ENCODE results near the gene GRM6.

The GRM6 gene

DNA sequence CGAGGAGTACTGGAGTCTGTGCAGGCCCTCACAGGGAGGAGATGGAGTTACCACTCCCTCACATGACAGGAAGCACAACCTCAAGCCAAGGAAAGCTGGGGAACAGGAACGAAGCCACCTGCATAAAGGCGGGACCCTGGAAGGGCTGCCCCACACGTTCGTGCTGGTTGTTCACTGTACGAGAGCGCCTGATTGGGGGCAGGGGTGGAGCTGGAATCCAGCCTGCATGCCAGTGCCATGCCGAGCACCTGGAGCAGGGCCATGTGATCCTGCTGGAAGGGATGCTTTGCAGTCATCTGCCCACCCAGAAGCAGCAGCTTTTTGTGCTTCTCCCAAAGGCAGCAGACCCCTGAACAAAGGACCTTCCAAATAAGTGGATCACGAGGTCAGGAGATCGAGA lies 11.4 kb downstream of the GRM6 start:
- DNase-seq, result no peak

DNA sequence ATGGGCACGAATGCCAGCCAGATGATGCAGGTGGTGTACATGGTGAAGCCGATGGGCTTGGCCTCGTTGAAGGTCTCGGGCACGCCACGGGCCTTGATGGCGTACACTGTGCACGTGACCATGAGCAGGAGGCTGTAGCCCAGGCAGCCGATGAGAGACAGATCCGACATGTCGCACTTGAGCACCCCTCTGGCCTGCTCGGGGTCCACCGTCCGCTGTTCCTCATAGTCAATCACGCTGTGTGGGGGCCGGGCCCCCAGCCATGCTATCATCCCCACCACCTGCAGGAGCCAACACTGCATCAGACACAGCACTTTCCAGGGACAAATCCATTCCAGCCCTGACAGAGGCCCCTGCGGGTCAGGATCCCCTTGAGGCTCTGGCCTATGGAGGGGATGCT lies 12.2 kb downstream of the GRM6 start:
- no peak for DNase-seq

DNA sequence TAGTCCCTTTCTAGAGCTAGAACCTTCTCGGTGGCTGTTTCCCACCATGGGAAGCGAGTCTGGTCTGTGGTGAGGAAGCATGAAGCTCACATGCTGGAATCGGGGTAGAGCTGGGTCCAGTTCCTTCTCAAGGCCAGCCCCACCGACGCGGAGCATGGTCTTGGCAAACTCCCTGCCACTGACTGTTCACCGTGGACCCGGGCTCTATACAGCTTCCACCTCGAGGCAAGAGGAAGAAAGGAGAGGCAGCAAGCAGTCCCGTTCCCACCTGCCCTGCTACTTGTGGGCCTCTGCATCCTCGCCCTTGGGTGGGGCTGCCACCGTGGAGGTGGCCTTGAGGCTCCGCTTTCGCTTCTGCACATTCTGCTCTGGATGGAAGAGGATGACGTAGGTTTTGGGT lies 13.7 kb downstream of the GRM6 start:
- no peak for DNase-seq

DNA sequence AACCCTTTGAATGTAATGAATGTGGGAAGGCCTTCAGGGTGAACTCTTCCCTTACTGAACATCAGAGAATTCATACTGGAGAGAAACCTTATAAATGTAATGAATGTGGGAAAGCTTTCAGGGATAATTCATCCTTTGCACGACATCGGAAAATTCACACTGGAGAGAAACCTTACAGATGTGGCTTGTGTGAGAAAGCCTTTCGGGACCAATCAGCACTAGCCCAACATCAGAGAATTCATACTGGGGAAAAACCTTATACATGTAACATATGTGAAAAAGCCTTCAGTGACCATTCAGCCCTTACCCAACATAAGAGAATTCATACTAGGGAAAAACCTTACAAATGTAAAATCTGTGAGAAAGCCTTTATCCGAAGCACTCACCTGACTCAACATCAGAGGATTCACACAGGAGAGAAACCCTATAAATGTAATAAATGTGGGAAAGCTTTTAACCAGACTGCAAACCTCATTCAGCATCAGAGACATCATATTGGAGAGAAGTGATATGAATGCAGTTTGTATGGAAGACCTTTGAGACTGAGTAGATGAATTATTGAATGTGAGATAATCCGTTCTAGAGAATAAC lies 29.6 kb downstream of the GRM6 start:
- no peak for DNase-seq

DNA sequence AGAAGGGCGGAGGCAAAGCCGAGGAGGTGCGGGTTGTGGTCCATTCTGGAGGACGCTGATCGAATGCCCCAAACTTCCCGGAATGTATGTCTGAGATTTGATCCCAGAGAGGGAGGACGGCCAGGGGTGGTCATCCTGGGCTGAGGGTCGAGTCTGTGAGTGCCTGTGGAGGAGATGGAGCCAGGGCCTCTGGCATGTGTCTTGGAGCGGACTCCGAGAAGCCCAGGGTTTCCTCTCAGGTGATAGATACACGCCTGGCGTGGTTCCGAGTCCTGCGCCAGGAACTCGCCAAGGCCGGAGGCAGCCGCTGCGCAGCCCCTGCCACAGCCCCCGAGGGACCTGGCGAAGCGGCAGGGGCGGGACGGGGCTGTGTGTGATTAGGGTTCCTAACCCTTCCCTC lies 53.8 kb downstream of the GRM6 start:
- DNase-seq, result no peak

DNA sequence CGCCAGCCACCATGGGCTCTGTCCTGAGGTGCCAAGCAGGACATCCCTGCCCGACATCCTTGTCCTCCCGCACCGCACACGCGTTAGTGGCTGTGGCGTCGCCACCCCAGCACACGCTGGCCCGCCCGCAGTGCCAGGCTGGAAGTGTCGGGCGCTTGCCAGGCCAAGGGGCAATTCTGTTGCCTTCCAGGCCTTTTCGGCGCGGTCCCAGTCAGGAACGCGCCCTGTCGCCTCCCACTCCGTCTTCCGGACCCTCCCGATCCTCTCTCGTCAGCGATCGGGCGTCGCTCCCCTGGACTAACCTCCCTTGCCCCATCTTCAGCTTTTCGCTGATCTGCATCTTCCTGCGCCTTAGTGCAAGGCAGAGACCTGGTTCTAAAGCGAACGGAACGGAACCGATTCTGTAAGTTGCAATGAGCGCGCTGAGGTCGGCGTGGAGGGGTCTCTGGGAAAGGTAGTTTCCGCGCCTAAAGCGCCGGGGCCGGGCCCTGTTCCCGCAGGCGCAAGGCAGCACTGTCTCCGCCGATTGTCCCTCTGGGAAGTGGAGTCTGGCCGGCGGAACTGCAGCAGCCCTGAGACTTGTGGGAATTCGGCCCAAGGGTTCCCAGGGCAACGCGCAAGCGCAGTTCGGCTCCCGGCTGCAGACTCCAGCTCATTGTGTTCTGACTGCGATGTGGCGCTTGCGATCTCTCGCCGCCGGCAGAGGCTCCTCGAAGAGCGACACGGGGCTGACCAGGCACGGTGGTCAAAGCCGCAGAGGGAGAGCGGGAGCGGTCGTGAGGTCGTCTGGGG lies 54.4 kb downstream of the GRM6 start, which contains the start of gene ZNF454:
ZNF454 (plus strand) TSS at position 630 of the 792 bp plus-strand sequence. CDS start 1,594 bp downstream, outside the sequence.
- peak; percentile 39 for DNase-seq

DNA sequence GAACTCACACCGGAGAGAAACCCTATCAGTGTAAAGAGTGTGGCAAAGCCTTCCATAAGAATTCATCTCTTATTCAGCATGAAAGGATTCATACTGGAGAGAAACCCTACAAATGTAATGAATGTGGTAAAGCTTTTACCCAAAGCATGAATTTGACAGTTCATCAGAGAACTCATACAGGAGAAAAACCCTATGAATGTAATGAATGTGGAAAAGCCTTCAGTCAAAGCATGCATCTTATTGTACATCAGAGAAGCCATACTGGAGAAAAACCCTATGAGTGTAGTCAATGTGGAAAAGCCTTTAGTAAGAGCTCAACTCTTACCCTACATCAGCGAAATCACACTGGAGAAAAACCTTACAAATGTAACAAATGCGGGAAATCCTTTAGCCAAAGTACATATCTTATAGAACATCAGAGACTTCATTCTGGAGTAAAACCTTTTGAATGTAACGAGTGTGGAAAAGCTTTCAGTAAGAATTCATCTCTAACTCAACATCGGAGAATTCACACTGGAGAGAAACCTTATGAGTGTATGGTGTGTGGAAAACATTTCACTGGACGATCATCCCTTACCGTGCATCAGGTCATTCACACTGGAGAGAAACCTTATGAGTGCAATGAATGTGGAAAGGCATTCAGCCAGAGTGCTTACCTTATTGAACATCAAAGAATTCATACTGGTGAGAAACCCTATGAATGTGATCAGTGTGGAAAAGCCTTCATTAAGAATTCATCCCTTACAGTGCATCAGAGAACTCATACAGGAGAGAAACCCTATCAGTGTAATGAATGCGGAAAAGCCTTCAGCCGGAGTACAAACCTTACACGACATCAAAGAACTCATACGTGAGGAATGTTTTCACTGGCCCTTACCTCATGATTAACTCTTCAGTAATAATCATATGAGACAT lies 63.0 kb downstream of the GRM6 start:
- DNase-seq, result no peak

All from NCI-H446 treated with DMSO at 0.1 percent for 48 hours (cell line).